ENCODE data around the gene SEMA6B. TPM values are rescaled to one million over a fixed set of nuclear protein-coding genes. Genes with fewer than 3 reads are reported as not detected.

Gene SEMA6B
- total and polyA plus RNA-seq, 2 of the 8 experiments (the other 6 are each of a cell fraction or from before 2014, with no cell fraction given): 31.3 to 54.4 TPM

DNA sequence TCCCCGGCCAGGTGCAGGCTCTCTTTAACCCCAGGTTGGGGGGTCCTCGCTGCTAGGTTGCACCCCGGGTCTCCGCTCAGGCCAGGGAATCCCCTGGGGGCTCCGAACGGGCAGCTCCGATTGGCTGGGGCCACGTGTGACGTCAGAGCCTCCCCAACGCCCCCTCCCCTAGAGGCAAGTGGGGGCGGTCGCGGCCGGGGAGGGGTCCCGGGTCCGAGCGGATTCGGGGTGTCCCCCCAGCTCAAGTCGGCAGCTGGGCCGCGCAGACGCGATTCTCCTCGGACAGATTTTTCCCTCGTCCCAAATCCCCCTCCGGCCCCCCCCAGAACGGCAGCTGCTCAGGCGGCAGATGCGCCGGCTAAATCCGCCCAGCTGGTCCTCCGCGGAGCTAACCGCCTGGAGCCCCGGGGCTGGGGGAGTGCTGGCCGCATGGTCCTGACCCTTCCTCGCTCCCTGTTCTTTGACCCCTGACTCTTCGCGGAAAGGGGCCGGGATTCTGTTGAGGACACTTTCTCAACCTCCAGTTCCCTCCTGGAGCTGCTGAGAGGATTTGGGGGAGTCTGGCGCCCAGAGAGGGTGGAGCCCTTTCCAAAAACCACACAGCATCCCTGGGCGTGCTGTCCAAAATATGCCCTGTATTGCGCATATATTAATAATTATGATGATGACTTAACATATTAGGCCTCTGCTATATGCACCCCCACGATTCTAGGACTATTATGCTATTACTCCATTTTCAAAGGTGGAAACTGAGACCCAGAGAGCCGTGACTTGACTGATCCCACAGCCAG is 25.4 kb upstream of the SEMA6B start:
- ChIA-PET CTCF (ENCODE audit: partially characterized antibody) (interaction anchor here (0.7 to 8.6 kb wide), 17 partner anchors 9 to 92 kb away, joined by 3 to 49 read pairs (median 4); no protein-coding TSS in a partner anchor), POLR2A (ENCODE audit: partially characterized antibody) (interaction anchor here (2.2 to 4.1 kb wide), 2 partner anchors 10 to 13 kb away, joined by 7 to 19 read pairs; no protein-coding TSS in a partner anchor)
- no peak overlapping the region for H2AFZ ChIP-seq (ENCODE audit: low read length)
- no peak for TF ChIP-seq TAF1 (IDR thresholded peaks at IDR 0.05; ENCODE audit: low read depth, low read length)
- TF ChIP-seq, protein P1, sequence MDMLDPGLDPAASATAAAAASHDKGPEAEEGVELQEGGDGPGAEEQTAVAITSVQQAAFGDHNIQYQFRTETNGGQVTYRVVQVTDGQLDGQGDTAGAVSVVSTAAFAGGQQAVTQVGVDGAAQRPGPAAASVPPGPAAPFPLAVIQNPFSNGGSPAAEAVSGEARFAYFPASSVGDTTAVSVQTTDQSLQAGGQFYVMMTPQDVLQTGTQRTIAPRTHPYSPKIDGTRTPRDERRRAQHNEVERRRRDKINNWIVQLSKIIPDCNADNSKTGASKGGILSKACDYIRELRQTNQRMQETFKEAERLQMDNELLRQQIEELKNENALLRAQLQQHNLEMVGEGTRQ (IDR thresholded peaks at IDR 0.05; ENCODE audit: low read length): no peak
- TF ChIP-seq, protein P2, sequence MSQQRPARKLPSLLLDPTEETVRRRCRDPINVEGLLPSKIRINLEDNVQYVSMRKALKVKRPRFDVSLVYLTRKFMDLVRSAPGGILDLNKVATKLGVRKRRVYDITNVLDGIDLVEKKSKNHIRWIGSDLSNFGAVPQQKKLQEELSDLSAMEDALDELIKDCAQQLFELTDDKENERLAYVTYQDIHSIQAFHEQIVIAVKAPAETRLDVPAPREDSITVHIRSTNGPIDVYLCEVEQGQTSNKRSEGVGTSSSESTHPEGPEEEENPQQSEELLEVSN (IDR thresholded peaks at IDR 0.05): peak; percentile 36; the same call in 1 of the 2 replicates
- no peak for TF ChIP-seq CEBPB (IDR thresholded peaks at IDR 0.05; ENCODE audit: low read depth, low read length)
- TF ChIP-seq KDM1A (IDR thresholded peaks at IDR 0.05; ENCODE audit: borderline replicate concordance, low read length): peak; percentile 90
- no peak for TF ChIP-seq SIN3A (conservative IDR thresholded peaks at IDR 0.05 in 1 of 2, IDR thresholded peaks at IDR 0.05 in 1 of 2; ENCODE audit: low read depth in 1 of 2, low read length in 2 of 2)
- TF ChIP-seq, protein P3, sequence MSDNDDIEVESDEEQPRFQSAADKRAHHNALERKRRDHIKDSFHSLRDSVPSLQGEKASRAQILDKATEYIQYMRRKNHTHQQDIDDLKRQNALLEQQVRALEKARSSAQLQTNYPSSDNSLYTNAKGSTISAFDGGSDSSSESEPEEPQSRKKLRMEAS (IDR thresholded peaks at IDR 0.05): peak; percentile 55
- no peak for TF ChIP-seq RFX5 (IDR thresholded peaks at IDR 0.05; ENCODE audit: borderline replicate concordance, low read depth, low read length)
- TF ChIP-seq POLR2AphosphoS5 (IDR thresholded peaks at IDR 0.05; ENCODE audit: low read depth, low read length): no peak

More for the DNA sequence above, 25.4 kb upstream of the SEMA6B start:
- H3K9ac ChIP-seq (replicated peaks in 1 of 4; ENCODE audit: extremely low read depth in 1 of 4, low read depth in 3 of 4, low read length in 3 of 4): peak overlapping the region in 1 of 4 experiments; percentile 41; a peak in 1 of 7 replicates
- DNase-seq (ENCODE audit: low read depth in 1 of 2, low spot score in 2 of 2) (peak in 1 of 2 experiments; percentile 84), FAIRE-seq (no peak)
- H3K56ac ChIP-seq (replicated peaks; ENCODE audit: insufficient read length, low read depth, low read length): peak overlapping the region; percentile 0
- no peak overlapping the region for H2BK5ac ChIP-seq (ENCODE audit: low read depth, low read length)
- no peaks in the 10 kb centered on the region for H3K79me1 ChIP-seq (ENCODE audit: low read depth, low read length)
- peak overlapping the region; percentile 38 to 77 (median 67) for H3K4me3 ChIP-seq (ENCODE audit: extremely low read depth in 1 of 4, insufficient read depth in 2 of 4, low read depth in 3 of 4, low read length in 4 of 4)
- H3K27me3 ChIP-seq (replicated peaks in 1 of 4; ENCODE audit: control insufficient read depth in 3 of 4, extremely low read depth in 1 of 4, insufficient read depth in 3 of 4, low read length in 3 of 4): peaks cover 0 to 12% (median 8%) of the 10 kb centered on the region in 4 experiments; a peak in 4 of 7 replicates
- peak overlapping the region; percentile 31; the same call in 1 of the 2 replicates for H2BK15ac ChIP-seq (ENCODE audit: low read length)
- H2BK20ac ChIP-seq (ENCODE audit: low read length): no peak overlapping the region; the same call in 1 of the 2 replicates
- H3K4me2 ChIP-seq (ENCODE audit: insufficient read depth in 1 of 2, low read depth in 2 of 2, low read length in 2 of 2): peak overlapping the region; percentile 66 to 72
- peak overlapping the region; percentile 17; the same call in 1 of the 2 replicates for H4K8ac ChIP-seq (ENCODE audit: extremely low read depth, insufficient read depth, low read length)
- peak overlapping the region; percentile 27 for H4K91ac ChIP-seq (replicated peaks; ENCODE audit: insufficient read length, low read length)
- no peak overlapping the region for H2AK5ac ChIP-seq (ENCODE audit: low read depth, low read length)
- H4K5ac ChIP-seq (ENCODE audit: insufficient read length, low read depth, low read length): no peak overlapping the region
- no peak overlapping the region for H2BK12ac ChIP-seq (ENCODE audit: low read depth, low read length)
- no peak overlapping the region for H3K23ac ChIP-seq (ENCODE audit: insufficient read length)
- H4K20me1 ChIP-seq (replicated peaks in 1 of 2; ENCODE audit: control insufficient read depth in 1 of 2, insufficient read depth in 2 of 2, low read length in 2 of 2): peaks cover 0 to 2% of the 10 kb centered on the region in 2 experiments
- no peak overlapping the region for H2BK120ac ChIP-seq (replicated peaks; ENCODE audit: low read depth, low read length)
- peaks cover 0 to 8% (median 5%) of the 10 kb centered on the region in 4 experiments; a peak in 6 of 7 replicates for H3K4me1 ChIP-seq (replicated peaks in 1 of 4; ENCODE audit: control insufficient read depth in 3 of 4, insufficient read depth in 4 of 4, low read length in 3 of 4)
- H3K14ac ChIP-seq (ENCODE audit: insufficient read length): no peak overlapping the region
- 0 out of 4 replicates have a peak, but pooled peaks cover 0 to 3% of the 10 kb centered on the region in 2 experiments for H3K79me2 ChIP-seq (ENCODE audit: control insufficient read depth in 1 of 2, insufficient read depth in 2 of 2, low read length in 2 of 2)
- no peak overlapping the region; the same call in 1 of the 2 replicates for H3K18ac ChIP-seq (ENCODE audit: extremely low read depth, low read length)
- WGBS, 2 experiments (ENCODE audit: extremely low coverage in 1 of 2, insufficient coverage in 1 of 2, insufficient read length in 1 of 2, insufficient replicate concordance in 2 of 2, low coverage in 1 of 2, low lambda C conversion rate in 2 of 2, missing lambda C conversion rate in 1 of 2): 10% methylated on average over 38 of the region's 45 CpGs; no CpG with 5 or more reads in 1 of the 2 experiments
- no peaks in the 10 kb centered on the region for H3K9me3 ChIP-seq (ENCODE audit: insufficient read depth in 2 of 2, low read depth in 1 of 2, low read length in 1 of 2)
- no peak overlapping the region for H3K27ac ChIP-seq (ENCODE audit: low read depth, low read length)
- H3K23me2 ChIP-seq (ENCODE audit: low read depth, low read length): peaks cover 7% of the 10 kb centered on the region
- no peak overlapping the region for H3K4ac ChIP-seq (replicated peaks; ENCODE audit: insufficient read length, low read depth, low read length)
- H3K36me3 ChIP-seq (ENCODE audit: control insufficient read depth in 2 of 4, insufficient read depth in 4 of 4, low read length in 3 of 4): no peaks in the 10 kb centered on the region

All from H1 (cell line).